Caki2 (cell line): Measurements from ENCODE around the gene INHBB. TPM values are rescaled to one million over a fixed set of nuclear protein-coding genes. Genes with fewer than 3 reads are reported as not detected.
A peak's percentile ranks its signal among the peaks of the same experiment; 100 is the strongest.
"Not testable (repeated sequence)": the region's sequence is repeated elsewhere in the genome, so short reads cannot be mapped to it uniquely, and the experiment has no call there.

ENCODE experiments used
- DNase-seq: peaks from one replicate; pipeline ENCODE4 v3.0.0-alpha.2; 2015; ENCODE audit warnings: low read depth
- in situ Hi-C: cut with HindIII; loops from 2 replicates; pipeline ENCODE4 v1.10.0; 2016; ENCODE audit warnings: low sequenced_read_pairs, low pct_unique_long_range_greater_than_20kb, mixed read lengths
- total RNA-seq: library from RNA; depleted of rRNA; stranded (reverse); fragments of >200 nt; shearing (Covaris generic); gene quantifications from 2 replicates; pipeline ENCODE4 v1.2.3, GENCODE V29; 2014; ENCODE audit warnings: low replicate concordance; rRNA removed

INHBB gene
- 48.3 and 52.0 TPM in 2 replicates for total RNA-seq

- in situ Hi-C loops = no loop called here
- no peak for DNase-seq
Observed at GRCh38 chr2:120346026-120346666, at the start of gene INHBB. Gene INHBB, plus strand, starts transcription at chr2:120346136. Its CDS starts 53 bp downstream, at chr2:120346189.

- DNase-seq = no peak
Observed at GRCh38 chr2:120298173-120298835, 47.6 kb upstream of the INHBB start.

GRCh38 chr2:120299004-120299403, 46.9 kb upstream of the INHBB start:
- in situ Hi-C loops = no loop called here
- no peak for DNase-seq

More at GRCh38 chr2:120298173-120298835, 47.6 kb upstream of the INHBB start:
- in situ Hi-C loops = no loop called here

- no peak for DNase-seq
- in situ Hi-C loops = no loop called here
Observed at GRCh38 chr2:120299561-120299960, 46.4 kb upstream of the INHBB start.

GRCh38 chr2:120300385-120300784, 45.6 kb upstream of the INHBB start:
- in situ Hi-C loops = no loop called here
- no peak for DNase-seq

GRCh38 chr2:120301284-120301683, 44.7 kb upstream of the INHBB start:
- in situ Hi-C loops = no loop called here
- DNase-seq = no peak

GRCh38 chr2:120302301-120302700, 43.6 kb upstream of the INHBB start:
- DNase-seq = no peak
- in situ Hi-C loops = no loop called here

GRCh38 chr2:120303177-120303576, 42.8 kb upstream of the INHBB start:
- in situ Hi-C loops = no loop called here

GRCh38 chr2:120305296-120305695, 40.6 kb upstream of the INHBB start:
- DNase-seq = peak; percentile 20
- in situ Hi-C loops = no loop called here

More at GRCh38 chr2:120303177-120303576, 42.8 kb upstream of the INHBB start:
- no peak for DNase-seq

GRCh38 chr2:120305937-120306490, 39.9 kb upstream of the INHBB start:
- DNase-seq = no peak
- in situ Hi-C loops = no loop called here

- in situ Hi-C loops = no loop called here
Observed at GRCh38 chr2:120307482-120307881, 38.5 kb upstream of the INHBB start.

GRCh38 chr2:120308038-120308910, 37.7 kb upstream of the INHBB start:
- in situ Hi-C loops = no loop called here
- no peak for DNase-seq

More at GRCh38 chr2:120307482-120307881, 38.5 kb upstream of the INHBB start:
- no peak for DNase-seq

- no peak for DNase-seq
Observed at GRCh38 chr2:120310136-120310535, 35.8 kb upstream of the INHBB start.

GRCh38 chr2:120310841-120311240, 35.1 kb upstream of the INHBB start:
- in situ Hi-C loops, DNase-seq: not testable (repeated sequence)

More at GRCh38 chr2:120310136-120310535, 35.8 kb upstream of the INHBB start:
- in situ Hi-C loops = no loop called here

- DNase-seq = no peak
- in situ Hi-C loops = no loop called here
Observed at GRCh38 chr2:120312076-120312475, 33.9 kb upstream of the INHBB start.

- peak; percentile 87 for DNase-seq
- in situ Hi-C loops = no loop called here
Observed at GRCh38 chr2:120312860-120313694, 32.9 kb upstream of the INHBB start.

GRCh38 chr2:120313695-120314615, 32.0 kb upstream of the INHBB start:
- in situ Hi-C loops = no loop called here
- no peak for DNase-seq
